Neuron (in vitro differentiated cells): ENCODE data around the gene TRAT1.

Experiments
- H2AFZ ChIP-seq: one replicate; pipeline ENCODE4 v1.6.1; 2013; ENCODE audit warnings: low read depth, mild to moderate bottlenecking, inconsistent platforms, low read length, moderate library complexity
- H3K27me3 ChIP-seq: one replicate; pipeline ENCODE4 v1.6.1; 2013; ENCODE audit warnings: low read length; ENCODE audit not compliant: insufficient read depth
- H3K36me3 ChIP-seq: one replicate; pipeline ENCODE4 v1.6.1; 2013; ENCODE audit warnings: low read length; ENCODE audit not compliant: insufficient read depth
- H3K4me1 ChIP-seq: one replicate; pipeline ENCODE4 v1.6.1; 2013; ENCODE audit warnings: low read length; ENCODE audit not compliant: insufficient read depth
- H3K4me3 ChIP-seq: 2 replicates; pipeline ENCODE4 v1.5.1; 2013; ENCODE audit warnings: mild to moderate bottlenecking, low read length, moderate library complexity
- H3K9me3 ChIP-seq: one replicate; pipeline ENCODE4 v1.6.1; 2013; ENCODE audit warnings: low read length

TRAT1 gene

DNA sequence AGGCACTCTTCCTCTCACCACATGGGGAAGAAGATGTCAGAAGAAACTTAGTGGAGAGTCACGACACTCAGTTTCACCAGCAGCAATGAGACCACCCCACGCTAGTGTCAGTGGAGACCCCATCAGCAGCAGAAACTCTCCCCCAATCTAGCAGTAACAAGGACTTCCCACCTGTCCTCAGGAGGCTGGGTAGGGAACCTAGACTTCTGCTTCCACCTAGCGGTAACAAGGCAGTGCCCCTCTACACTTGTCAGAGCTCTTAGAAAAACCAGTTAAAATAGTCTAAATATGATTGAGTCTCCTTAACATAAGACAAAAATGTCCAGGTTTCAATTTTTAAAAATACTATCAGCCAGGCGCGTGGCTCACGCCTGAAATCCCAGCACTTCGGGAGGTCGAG, 57.3 kb downstream of the TRAT1 start:
- Histone ChIP-seq H3K4me3 (no peak overlapping the region), H3K27me3 (no peaks in the 10 kb centered on the region), H3K36me3 (no peaks in the 10 kb centered on the region), H2AFZ (no peak overlapping the region), H3K9me3 (no peaks in the 10 kb centered on the region), H3K4me1 (no peaks in the 10 kb centered on the region)

DNA sequence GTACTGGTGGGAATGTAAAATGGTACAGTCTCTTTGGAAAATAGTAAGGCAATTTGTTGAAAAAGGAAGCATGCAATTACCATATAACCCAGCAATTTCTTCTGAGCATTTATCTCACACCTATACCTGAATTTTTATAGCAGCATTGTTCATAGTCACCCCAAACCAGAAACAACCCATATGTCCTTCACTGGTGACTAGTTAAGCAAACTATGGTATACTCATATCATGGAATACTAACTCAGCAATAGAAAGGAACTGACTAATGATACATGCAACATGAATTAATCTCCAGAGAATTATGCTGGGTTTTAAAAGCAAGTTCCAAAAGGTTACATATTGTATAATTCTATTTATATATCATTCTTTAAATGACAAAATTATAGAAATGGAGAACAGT, 60.2 kb downstream of the TRAT1 start:
- Histone ChIP-seq H3K4me3 (no peak overlapping the region), H3K4me1 (no peaks in the 10 kb centered on the region), H3K27me3 (no peaks in the 10 kb centered on the region), H2AFZ (no peak overlapping the region), H3K36me3 (no peaks in the 10 kb centered on the region), H3K9me3 (no peaks in the 10 kb centered on the region)

DNA sequence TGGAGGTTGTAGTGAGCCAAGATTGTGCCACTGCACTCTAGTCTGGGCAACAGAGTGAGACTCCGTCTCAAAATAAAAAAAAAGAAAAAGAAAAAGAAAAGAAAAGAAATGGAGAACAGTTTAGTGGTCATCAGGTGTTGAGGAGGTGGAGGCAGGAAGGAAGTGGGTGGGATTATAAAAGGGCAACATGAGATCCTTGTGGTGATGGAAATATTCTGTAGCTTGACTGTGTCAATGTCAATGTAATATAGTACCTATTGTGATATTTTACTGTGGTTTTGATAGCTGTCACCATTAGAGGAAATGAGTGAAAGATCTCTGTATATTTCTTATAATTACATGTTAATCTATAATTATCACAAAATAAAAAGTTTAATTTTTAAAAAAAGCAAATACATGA, 60.8 kb downstream of the TRAT1 start:
- no peaks in the 10 kb centered on the region for H3K27me3 ChIP-seq
- H2AFZ ChIP-seq: no peak overlapping the region
- H3K9me3 ChIP-seq: no peaks in the 10 kb centered on the region
- H3K4me3 ChIP-seq: no peak overlapping the region
- no peaks in the 10 kb centered on the region for H3K4me1 ChIP-seq
- no peaks in the 10 kb centered on the region for H3K36me3 ChIP-seq

DNA sequence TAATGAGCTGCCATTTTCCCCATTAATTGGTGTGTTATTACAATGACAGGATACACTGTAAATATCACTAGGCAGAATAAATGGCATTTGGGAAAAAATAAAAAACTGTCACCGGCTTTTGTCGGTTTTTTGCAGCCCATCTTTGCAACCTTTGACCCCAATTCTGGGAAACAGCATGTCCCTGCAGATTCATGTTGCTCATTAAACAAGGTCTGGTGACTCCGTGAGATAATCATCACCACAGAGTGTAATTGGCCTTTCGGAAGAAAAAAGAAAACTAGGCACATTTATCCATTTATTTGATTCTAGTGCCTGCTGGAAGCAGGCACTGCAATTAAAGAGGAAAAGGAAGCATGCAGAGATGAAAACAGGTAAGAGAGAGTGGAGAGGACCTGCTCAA, 64.5 kb downstream of the TRAT1 start:
- H3K9me3 ChIP-seq: no peaks in the 10 kb centered on the region
- no peak overlapping the region for H3K4me3 ChIP-seq
- no peaks in the 10 kb centered on the region for H3K36me3 ChIP-seq
- H2AFZ ChIP-seq: no peak overlapping the region
- no peaks in the 10 kb centered on the region for H3K4me1 ChIP-seq
- no peaks in the 10 kb centered on the region for H3K27me3 ChIP-seq

DNA sequence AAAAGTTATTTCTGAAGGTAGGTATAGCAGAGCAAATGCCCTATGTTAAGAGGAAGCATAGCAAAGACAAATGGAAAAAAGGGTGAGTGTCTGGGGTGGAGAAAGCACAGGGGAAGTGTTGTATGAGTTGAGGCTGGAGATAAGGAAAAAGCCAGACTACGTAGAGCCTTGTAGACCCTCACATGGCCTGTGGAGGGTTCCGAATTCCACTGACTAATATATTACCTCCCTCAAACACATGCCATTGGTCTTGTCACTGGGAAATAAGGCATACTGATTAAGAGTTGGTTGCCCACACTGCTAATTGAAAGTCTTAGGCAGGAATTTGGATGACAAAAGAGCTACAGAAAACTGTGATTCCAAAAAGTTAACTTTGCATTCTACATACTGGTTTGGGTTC, 65.2 kb downstream of the TRAT1 start:
- Histone ChIP-seq H3K4me1 (no peaks in the 10 kb centered on the region), H3K9me3 (no peaks in the 10 kb centered on the region), H3K36me3 (no peaks in the 10 kb centered on the region), H3K27me3 (no peaks in the 10 kb centered on the region), H2AFZ (no peak overlapping the region), H3K4me3 (no peak overlapping the region)

DNA sequence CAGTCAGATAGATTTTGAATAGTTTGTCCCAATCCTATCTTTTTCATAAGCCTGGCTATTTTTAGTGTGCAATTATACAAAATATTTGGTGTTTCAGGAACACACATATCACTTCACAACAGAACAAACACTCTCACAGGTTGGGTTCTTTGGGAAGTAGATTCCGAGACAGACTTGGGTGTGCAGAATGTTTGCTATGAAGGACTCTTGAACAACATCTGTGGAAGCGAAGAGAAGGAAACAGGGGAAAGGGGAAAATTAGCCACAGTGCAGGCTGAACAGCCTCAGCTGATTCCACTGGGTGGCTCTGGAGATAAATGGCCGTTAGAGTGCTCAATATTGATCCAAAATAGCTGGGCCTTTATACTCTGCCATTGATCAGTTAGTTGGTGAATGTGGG, 69.2 kb downstream of the TRAT1 start:
- H3K36me3 ChIP-seq: no peaks in the 10 kb centered on the region
- H3K27me3 ChIP-seq: no peaks in the 10 kb centered on the region
- no peaks in the 10 kb centered on the region for H3K4me1 ChIP-seq
- no peak overlapping the region for H3K4me3 ChIP-seq
- H3K9me3 ChIP-seq: no peaks in the 10 kb centered on the region
- H2AFZ ChIP-seq: no peak overlapping the region

DNA sequence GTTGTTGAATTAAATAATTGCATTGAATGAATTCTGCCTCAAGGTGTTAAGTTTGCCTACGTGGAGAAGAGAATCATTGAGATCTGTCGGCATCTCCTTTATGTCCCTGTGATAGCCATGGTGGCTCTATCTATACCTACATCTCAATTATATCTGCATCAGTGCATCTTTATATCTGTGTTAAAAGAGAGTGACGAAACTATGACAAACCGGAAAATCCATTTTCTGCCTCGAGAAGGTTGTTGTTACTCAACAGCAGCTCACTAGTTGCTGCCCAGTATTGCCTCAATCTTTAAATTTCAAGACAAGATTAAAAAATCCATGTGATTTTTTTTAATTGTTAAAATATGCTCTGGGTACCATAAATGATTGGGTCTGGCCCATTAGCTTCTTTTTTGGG, 72.4 kb downstream of the TRAT1 start:
- H3K36me3 ChIP-seq: no peaks in the 10 kb centered on the region
- no peaks in the 10 kb centered on the region for H3K4me1 ChIP-seq
- no peak overlapping the region for H2AFZ ChIP-seq
- no peaks in the 10 kb centered on the region for H3K9me3 ChIP-seq
- H3K4me3 ChIP-seq: no peak overlapping the region
- H3K27me3 ChIP-seq: no peaks in the 10 kb centered on the region

DNA sequence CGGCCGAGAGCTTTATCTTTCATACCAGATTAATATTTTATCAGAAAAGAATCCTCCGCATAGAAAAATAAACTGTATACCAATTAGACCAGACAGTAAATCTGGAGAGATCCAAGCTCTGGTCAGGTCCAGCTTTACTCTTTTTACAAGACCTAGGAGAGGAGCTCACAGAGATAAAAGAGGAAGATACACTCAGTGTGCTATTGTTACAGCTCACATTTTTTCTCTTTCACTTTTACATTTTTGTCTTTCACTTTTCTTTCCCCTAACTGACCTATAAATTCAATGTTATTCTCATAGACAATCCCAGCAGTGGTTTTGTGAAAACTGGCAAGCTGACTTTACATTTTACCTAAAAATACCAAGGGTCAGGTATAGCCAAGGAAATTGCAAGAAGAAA, 75.3 kb downstream of the TRAT1 start:
- Histone ChIP-seq H3K27me3 (no peaks in the 10 kb centered on the region), H3K36me3 (no peaks in the 10 kb centered on the region), H3K4me1 (no peaks in the 10 kb centered on the region), H3K4me3 (no peak overlapping the region), H2AFZ (no peak overlapping the region), H3K9me3 (no peaks in the 10 kb centered on the region)

DNA sequence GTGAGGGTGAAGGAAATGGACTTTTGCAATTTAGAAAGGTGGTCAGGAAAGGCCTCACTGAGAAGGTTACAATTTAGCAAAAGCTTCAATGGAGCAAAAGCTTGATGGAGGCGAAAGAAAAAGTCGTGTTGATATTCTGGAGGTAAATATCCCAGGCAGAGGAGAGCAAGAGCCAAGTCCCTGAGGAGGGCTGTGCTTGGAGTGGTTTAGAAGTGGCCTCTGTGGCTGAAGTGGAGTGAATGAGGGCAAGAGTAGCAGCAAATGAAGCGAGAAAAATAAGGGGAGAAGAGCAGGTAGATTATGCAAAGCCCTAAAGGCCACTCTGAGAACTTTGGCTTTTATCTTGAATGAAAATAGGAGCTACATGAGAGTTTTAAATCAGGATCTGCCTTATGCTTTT, 76.9 kb downstream of the TRAT1 start:
- no peaks in the 10 kb centered on the region for H3K36me3 ChIP-seq
- H3K9me3 ChIP-seq: no peaks in the 10 kb centered on the region
- H3K4me3 ChIP-seq: no peak overlapping the region
- no peak overlapping the region for H2AFZ ChIP-seq
- no peaks in the 10 kb centered on the region for H3K4me1 ChIP-seq
- no peaks in the 10 kb centered on the region for H3K27me3 ChIP-seq
